GM19467 (cell line): Measurements from ENCODE around the gene COX10.

ENCODE experiments used
- ATAC-seq: cut with Tn5 transposase; IDR thresholded peaks from one replicate; pipeline ENCODE4 v1.9.1; 2021; ENCODE audit warnings: mild to moderate bottlenecking, moderate library complexity; ENCODE audit not compliant: unreplicated experiment

Gene COX10

GRCh38 chr17:14068542-14069250 lies 608 bp upstream of the COX10 start:
- peak; percentile 5 for ATAC-seq

- ATAC-seq = no peak
Observed at GRCh38 chr17:14070344-14070984, 1.2 kb downstream of the COX10 start.

GRCh38 chr17:14072881-14073280 lies 3.6 kb downstream of the COX10 start:
- ATAC-seq = no peak

- ATAC-seq = no peak
Observed at GRCh38 chr17:14078027-14078426, 8.7 kb downstream of the COX10 start.

- ATAC-seq = no peak
Observed at GRCh38 chr17:14080847-14081251, 11.5 kb downstream of the COX10 start.

- no peak for ATAC-seq
Observed at GRCh38 chr17:14082848-14083247, 13.5 kb downstream of the COX10 start.

GRCh38 chr17:14084955-14085354 lies 15.7 kb downstream of the COX10 start:
- ATAC-seq = no peak

- ATAC-seq = no peak
Observed at GRCh38 chr17:14086189-14086588, 16.9 kb downstream of the COX10 start.

GRCh38 chr17:14089179-14089578 lies 19.9 kb downstream of the COX10 start:
- ATAC-seq = no peak

- no peak for ATAC-seq
Observed at GRCh38 chr17:14091367-14091766, 22.1 kb downstream of the COX10 start.

- ATAC-seq = no peak
Observed at GRCh38 chr17:14092808-14093207, 23.5 kb downstream of the COX10 start.

- ATAC-seq = no peak
Observed at GRCh38 chr17:14094676-14095601, 25.6 kb downstream of the COX10 start.

GRCh38 chr17:14095631-14096030 lies 26.3 kb downstream of the COX10 start:
- ATAC-seq = no peak

GRCh38 chr17:14098246-14098645 lies 28.9 kb downstream of the COX10 start:
- ATAC-seq = no peak

- ATAC-seq = no peak
Observed at GRCh38 chr17:14101976-14102375, 32.7 kb downstream of the COX10 start.

- ATAC-seq = no peak
Observed at GRCh38 chr17:14103836-14104235, 34.5 kb downstream of the COX10 start.

- ATAC-seq = no peak
Observed at GRCh38 chr17:14104734-14105133, 35.4 kb downstream of the COX10 start.

GRCh38 chr17:14107889-14108288 lies 38.6 kb downstream of the COX10 start:
- no peak for ATAC-seq

- ATAC-seq = no peak
Observed at GRCh38 chr17:14112407-14112806, 43.1 kb downstream of the COX10 start.

GRCh38 chr17:14113137-14113536 lies 43.8 kb downstream of the COX10 start:
- no peak for ATAC-seq

- ATAC-seq = no peak
Observed at GRCh38 chr17:14116263-14117024, 47.1 kb downstream of the COX10 start.
